Activated naive CD4-positive, alpha-beta T cell treated with Interleukin-2 at 50 U/mL for 16 hours (primary cell): Measurements from ENCODE around the gene KCNK4.

Experiments
- DNase-seq: peaks from one replicate; pipeline ENCODE4 v3.0.0-alpha.2; 2020

KCNK4 gene

GRCh38 chr11:64269540-64270220, 21.4 kb upstream of the KCNK4 start:
- peak; percentile 99 for DNase-seq

- no peak for DNase-seq
Observed at GRCh38 chr11:64275031-64275800, 15.9 kb upstream of the KCNK4 start.

- DNase-seq: no peak
Observed at GRCh38 chr11:64275841-64276240, 15.3 kb upstream of the KCNK4 start.

GRCh38 chr11:64276653-64277431, 14.3 kb upstream of the KCNK4 start:
- no peak for DNase-seq

GRCh38 chr11:64278576-64279190, 12.4 kb upstream of the KCNK4 start:
- DNase-seq: no peak

- DNase-seq: no peak
Observed at GRCh38 chr11:64281957-64282770, 8.9 kb upstream of the KCNK4 start.

- DNase-seq: no peak
Observed at GRCh38 chr11:64283092-64283491, 8.0 kb upstream of the KCNK4 start.

GRCh38 chr11:64284048-64284961, 6.8 kb upstream of the KCNK4 start, which contains the start of gene BAD:
TSS of gene BAD (minus strand) at chr11:64284665. CDS start at chr11:64284368, 297 bp downstream.
- peak; percentile 93 for DNase-seq

- DNase-seq: peak; percentile 91
Observed at GRCh38 chr11:64284962-64285884, 5.9 kb upstream of the KCNK4 start, which contains the start of gene GPR137. TSS of gene GPR137 (plus strand) at chr11:64285848. CDS start at chr11:64286525, 677 bp downstream.

GRCh38 chr11:64285885-64286800, 5.0 kb upstream of the KCNK4 start:
- DNase-seq: peak; percentile 19

GRCh38 chr11:64286801-64287159, 4.3 kb upstream of the KCNK4 start:
- no peak for DNase-seq

GRCh38 chr11:64287676-64288352, 3.3 kb upstream of the KCNK4 start:
- no peak for DNase-seq

GRCh38 chr11:64288353-64288750, 2.8 kb upstream of the KCNK4 start:
- DNase-seq: no peak

GRCh38 chr11:64289002-64289564, 2.0 kb upstream of the KCNK4 start:
- DNase-seq: no peak

GRCh38 chr11:64290352-64291261, 495 bp upstream of the KCNK4 start:
- no peak for DNase-seq

- peak; percentile 22 for DNase-seq
Observed at GRCh38 chr11:64291752-64292459, 804 bp downstream of the KCNK4 start.
